Keratinocyte (primary cell): ENCODE measurements around the gene OS9. TPM values are rescaled to one million over a fixed set of nuclear protein-coding genes. Genes with fewer than 3 reads are reported as not detected.

Experiments used
- DNase-seq: peaks from one replicate; pipeline ENCODE4 v3.0.0-alpha.2; 2011; ENCODE audit warnings: low read depth, missing footprints, low spot score
- FAIRE-seq: peaks from 2 replicates; lab custom pipeline; 2011; peaks lifted over from hg19 to GRCh38; lab: Jason Lieb, UNC
- H2AFZ ChIP-seq: 2 replicates; pipeline ENCODE4 v1.6.0; 2012; ENCODE audit warnings: low read length, control low read depth, inconsistent platforms; ENCODE audit not compliant: control insufficient read depth
- H3K27ac ChIP-seq: 2 replicates; pipeline ENCODE4 v1.5.1; 2011; ENCODE audit warnings: low read length; ENCODE audit not compliant: control insufficient read depth, insufficient read depth
- H3K27me3 ChIP-seq: 3 replicates; pipeline ENCODE4 v1.6.0; 2011; ENCODE audit warnings: low read length; ENCODE audit not compliant: control insufficient read depth, insufficient read depth; ENCODE audit errors: extremely low read depth
- H3K36me3 ChIP-seq, 2 experiments: 2 replicates in 1 of 2; 3 replicates in 1 of 2; pipeline ENCODE4 v1.5.1; 2011; ENCODE audit warnings: low read length in 2 of 2, mild to moderate bottlenecking in 1 of 2; ENCODE audit not compliant: control insufficient read depth in 2 of 2, insufficient read depth in 2 of 2; ENCODE audit errors: extremely low read depth in 1 of 2
- H3K4me1 ChIP-seq: 3 replicates; pipeline ENCODE4 v1.5.1; 2011; ENCODE audit warnings: low read length; ENCODE audit not compliant: control insufficient read depth, insufficient read depth; ENCODE audit errors: extremely low read depth
- H3K4me2 ChIP-seq: 3 replicates; pipeline ENCODE4 v1.6.0; 2011; ENCODE audit warnings: low read depth, low read length; ENCODE audit not compliant: control insufficient read depth, insufficient read depth; ENCODE audit errors: extremely low read depth
- H3K4me3 ChIP-seq, 3 experiments: fragments of 200-600 bp in 1 of 3; sonication (generic) in 1 of 3; 2 replicates in 2 of 3; 3 replicates in 1 of 3; pipeline ENCODE4 v1.5.1; 2011 to 2016; ENCODE audit warnings: low read length in 3 of 3, mild to moderate bottlenecking in 3 of 3, control low read depth in 2 of 3, inconsistent platforms in 1 of 3, low read depth in 1 of 3, mixed read lengths in 1 of 3, mixed run types in 1 of 3, moderate library complexity in 1 of 3; ENCODE audit not compliant: control insufficient read depth in 2 of 3, insufficient read depth in 2 of 3; ENCODE audit errors: extremely low read depth in 1 of 3
- H3K79me2 ChIP-seq: 2 replicates; pipeline ENCODE4 v1.6.0; 2012; ENCODE audit warnings: low read length; ENCODE audit not compliant: control insufficient read depth, insufficient read depth
- H3K9ac ChIP-seq: 3 replicates; pipeline ENCODE4 v1.6.0; 2011; ENCODE audit warnings: low read length; ENCODE audit not compliant: control insufficient read depth, insufficient read depth; ENCODE audit errors: extremely low read depth
- H3K9me1 ChIP-seq: 3 replicates; pipeline ENCODE4 v1.6.0; 2011; ENCODE audit warnings: low read length; ENCODE audit not compliant: control insufficient read depth, insufficient read depth; ENCODE audit errors: extremely low read depth
- H3K9me3 ChIP-seq: 2 replicates; pipeline ENCODE4 v1.5.1; 2012; ENCODE audit warnings: low read depth, low read length; ENCODE audit not compliant: control insufficient read depth
- H4K20me1 ChIP-seq: 3 replicates; pipeline ENCODE4 v1.6.0; 2011; ENCODE audit warnings: low read length; ENCODE audit not compliant: control insufficient read depth, insufficient read depth; ENCODE audit errors: extremely low read depth
- EZH2 ChIP-seq: IDR thresholded peaks from one replicate; pipeline ENCODE4 v1.6.1; 2012; ENCODE audit warnings: inconsistent platforms, mild to moderate bottlenecking, low read length, moderate library complexity
- dilution Hi-C: fragments of 300-500 bp; cut with MboI; formaldehyde crosslinking; loops from one replicate; pipeline ENCODE4 v1.7.0; 2020; ENCODE audit warnings: low sequenced_read_pairs; ENCODE audit not compliant: extremely low pct_ligation_motif_present
- polyA plus RNA-seq, 5 experiments: library from polyadenylated mRNA; depleted of rRNA in 3 of 5; stranded (reverse) in 3 of 5; stranded (forward) in 1 of 5; unstranded in 1 of 5; fragments of >200 nt; gene quantifications; 1 replicate in 1 of 5; 2 replicates in 3 of 5; 3 replicates in 1 of 5; pipeline versions ENCODE4 v1.2.1 to v1.2.3, GENCODE V29; 2011 to 2012; ENCODE audit warnings: missing spikeins in 2 of 5, low read depth in 1 of 5, low replicate concordance in 1 of 5
- TF ChIP-seq, protein P1 (sequence below), 3 experiments: IDR thresholded peaks in 1 of 3; conservative IDR thresholded peaks in 1 of 3; optimal IDR thresholded peaks in 1 of 3; 2 replicates in 2 of 3; 3 replicates in 1 of 3; pipeline versions ENCODE3 to v1.5.1; 2011; ENCODE audit warnings: low read length in 3 of 3, mild to moderate bottlenecking in 3 of 3, moderate library complexity in 2 of 3, control low read depth in 1 of 3, inconsistent platforms in 1 of 3; ENCODE audit not compliant: insufficient read depth in 2 of 3; ENCODE audit errors: extremely low read depth in 1 of 3

OS9 gene
- polyA plus RNA-seq, 1 donor (not counting 4 experiments of a cell fraction or from before 2014, with no cell fraction given): 82.2 TPM

DNA sequence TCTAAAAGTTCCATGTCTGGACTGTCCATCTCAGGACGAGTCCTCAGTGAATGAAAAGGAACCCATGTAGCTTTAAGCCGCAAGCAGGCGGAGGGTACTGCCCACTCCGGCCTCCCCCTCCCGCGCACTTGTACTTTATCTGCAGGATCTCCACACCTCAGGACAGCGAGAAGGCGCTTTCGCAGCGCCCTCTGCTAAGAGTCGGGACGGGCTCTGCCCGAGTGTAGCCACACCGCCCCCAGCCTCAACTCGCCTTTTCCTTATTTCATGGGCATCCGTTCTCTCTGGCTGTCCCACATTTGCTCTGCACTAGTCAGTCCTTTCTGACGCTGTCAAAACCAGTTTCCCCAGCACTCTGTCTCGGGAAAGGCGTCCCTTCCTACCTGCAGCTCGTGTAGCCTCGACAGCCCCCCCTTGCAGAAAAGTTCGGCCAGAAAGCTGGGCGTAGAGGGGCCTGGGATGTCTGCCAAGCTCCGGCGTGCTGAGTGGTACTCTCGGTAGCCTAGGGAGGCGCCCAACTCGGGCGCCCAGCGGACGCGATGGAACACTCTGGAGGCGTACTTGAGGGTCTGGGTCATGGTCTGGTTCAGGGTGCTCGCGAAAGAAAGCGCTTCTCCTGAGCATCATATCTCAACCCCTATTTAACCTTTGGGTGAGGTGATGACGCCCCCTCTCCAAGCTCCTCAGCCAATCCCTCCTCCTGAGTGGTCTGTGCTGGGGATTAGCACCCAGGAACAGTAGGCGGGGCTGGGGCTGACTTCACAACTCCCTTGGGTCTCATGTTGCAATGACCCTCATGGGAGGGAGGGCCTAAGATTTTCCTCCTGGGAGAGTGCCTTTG is 72.8 kb downstream of the OS9 start, which contains the start of gene CYP27B1:
Gene CYP27B1, minus strand, starts transcription at position 615 of the 841 bp plus-strand sequence. Its CDS starts 37 bp downstream, at position 578.
- peaks cover 88% of the 10 kb centered on the region for H3K79me2 ChIP-seq
- peak within 1 kb of the TSS; percentile 80 for H3K9ac ChIP-seq
- FAIRE-seq: peak; percentile 59
- no peak for TF ChIP-seq EZH2
- TF ChIP-seq, protein P1, sequence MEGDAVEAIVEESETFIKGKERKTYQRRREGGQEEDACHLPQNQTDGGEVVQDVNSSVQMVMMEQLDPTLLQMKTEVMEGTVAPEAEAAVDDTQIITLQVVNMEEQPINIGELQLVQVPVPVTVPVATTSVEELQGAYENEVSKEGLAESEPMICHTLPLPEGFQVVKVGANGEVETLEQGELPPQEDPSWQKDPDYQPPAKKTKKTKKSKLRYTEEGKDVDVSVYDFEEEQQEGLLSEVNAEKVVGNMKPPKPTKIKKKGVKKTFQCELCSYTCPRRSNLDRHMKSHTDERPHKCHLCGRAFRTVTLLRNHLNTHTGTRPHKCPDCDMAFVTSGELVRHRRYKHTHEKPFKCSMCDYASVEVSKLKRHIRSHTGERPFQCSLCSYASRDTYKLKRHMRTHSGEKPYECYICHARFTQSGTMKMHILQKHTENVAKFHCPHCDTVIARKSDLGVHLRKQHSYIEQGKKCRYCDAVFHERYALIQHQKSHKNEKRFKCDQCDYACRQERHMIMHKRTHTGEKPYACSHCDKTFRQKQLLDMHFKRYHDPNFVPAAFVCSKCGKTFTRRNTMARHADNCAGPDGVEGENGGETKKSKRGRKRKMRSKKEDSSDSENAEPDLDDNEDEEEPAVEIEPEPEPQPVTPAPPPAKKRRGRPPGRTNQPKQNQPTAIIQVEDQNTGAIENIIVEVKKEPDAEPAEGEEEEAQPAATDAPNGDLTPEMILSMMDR (optimal IDR thresholded peaks at IDR 0.05 in 1 of 3, IDR thresholded peaks at IDR 0.05 in 1 of 3, conservative IDR thresholded peaks at IDR 0.05 in 1 of 3; ENCODE audit: extremely low read depth in 1 of 3, insufficient read depth in 2 of 3, low read length in 3 of 3): no peak
- H3K4me2 ChIP-seq: peak within 1 kb of the TSS; percentile 74
- H2AFZ ChIP-seq: peak within 1 kb of the TSS; percentile 18
- peaks cover 42% of the 10 kb centered on the region for H3K4me1 ChIP-seq
- peaks cover 23 to 45% of the 10 kb centered on the region in 2 experiments for H3K36me3 ChIP-seq
- H4K20me1 ChIP-seq: no peaks in the 10 kb centered on the region
- H3K27ac ChIP-seq: peak within 1 kb of the TSS; percentile 67
- dilution Hi-C loops: no loop called here
- no peaks in the 10 kb centered on the region for H3K27me3 ChIP-seq
- no peak for DNase-seq
- peak within 1 kb of the TSS; percentile 69 to 97 (median 89) for H3K4me3 ChIP-seq
- no peaks in the 10 kb centered on the region for H3K9me3 ChIP-seq
- no peaks in the 10 kb centered on the region for H3K9me1 ChIP-seq

DNA sequence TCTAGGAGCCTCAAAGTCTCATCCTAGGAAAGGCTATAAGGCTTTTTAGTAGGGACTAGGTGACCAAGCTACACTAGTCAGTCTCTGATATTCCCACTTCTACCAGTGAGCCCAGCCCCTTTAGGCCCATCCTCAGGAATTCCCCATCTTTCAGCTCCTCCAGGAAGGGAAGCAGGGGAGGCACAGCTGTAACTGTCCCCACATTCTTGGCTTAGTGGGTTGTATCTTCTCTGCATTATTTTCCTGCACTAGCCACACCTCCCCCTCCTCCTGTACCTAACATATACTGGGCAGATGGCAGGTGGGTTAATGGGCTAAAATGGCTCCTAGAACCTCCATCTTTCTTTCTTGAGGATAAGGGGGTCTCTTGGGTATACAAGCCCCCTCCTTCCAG is 73.4 kb downstream of the OS9 start:
- dilution Hi-C loops: no loop called here
- Histone ChIP-seq H3K9ac (peak overlapping the region; percentile 80), H3K9me1 (no peaks in the 10 kb centered on the region), H3K36me3 (peaks cover 21 to 40% of the 10 kb centered on the region in 2 experiments), H3K4me1 (peaks cover 42% of the 10 kb centered on the region), H3K4me2 (peak overlapping the region; percentile 74), H3K27me3 (no peaks in the 10 kb centered on the region), H3K4me3 (peak overlapping the region; percentile 69 to 97 (median 89)), H3K9me3 (no peaks in the 10 kb centered on the region), H3K79me2 (peaks cover 88% of the 10 kb centered on the region), H3K27ac (peak overlapping the region; percentile 67), H4K20me1 (no peaks in the 10 kb centered on the region), H2AFZ (no peak overlapping the region)
- no peak for TF ChIP-seq EZH2
- TF ChIP-seq, protein P1 (optimal IDR thresholded peaks at IDR 0.05 in 1 of 3, IDR thresholded peaks at IDR 0.05 in 1 of 3, conservative IDR thresholded peaks at IDR 0.05 in 1 of 3; ENCODE audit: extremely low read depth in 1 of 3, insufficient read depth in 2 of 3, low read length in 3 of 3): no peak
- FAIRE-seq (no peak), DNase-seq (no peak)
